DND-41 (cell line): ENCODE results near the gene KCNA3.

ENCODE experiments used
- ATAC-seq: fragments of 200-7000 bp; cut with Tn5 transposase; 3 replicates; pipeline ENCODE4 v1.9.1; 2021; ENCODE audit warnings: low read depth; ENCODE audit not compliant: insufficient read depth
- DNase-seq: peaks from one replicate; pipeline ENCODE4 v3.0.0-alpha.2; 2020
- H2AFZ ChIP-seq: 2 replicates; pipeline ENCODE4 v1.6.0; 2012; ENCODE audit warnings: low read depth, low read length
- H3K27ac ChIP-seq: 2 replicates; pipeline ENCODE4 v1.5.1; 2012; ENCODE audit warnings: low read length, inconsistent platforms
- H3K27me3 ChIP-seq: fragments of 200-600 bp; sonication (generic); 2 replicates; pipeline ENCODE4 v1.6.0; 2012; ENCODE audit warnings: low read length, mild to moderate bottlenecking, inconsistent platforms; ENCODE audit not compliant: insufficient read depth, poor library complexity
- H3K36me3 ChIP-seq: 2 replicates; pipeline ENCODE4 v1.5.1; 2012; ENCODE audit warnings: low read length, inconsistent platforms; ENCODE audit not compliant: insufficient read depth
- H3K4me1 ChIP-seq: 2 replicates; pipeline ENCODE4 v1.5.1; 2012; ENCODE audit warnings: mild to moderate bottlenecking, low read length; ENCODE audit not compliant: insufficient read depth
- H3K4me2 ChIP-seq: 2 replicates; pipeline ENCODE4 v1.6.0; 2012; ENCODE audit warnings: mild to moderate bottlenecking, moderate library complexity, low read length, inconsistent platforms; ENCODE audit not compliant: insufficient read depth
- H3K4me3 ChIP-seq, 2 experiments: fragments of 200-600 bp in 1 of 2; shearing (Covaris generic) in 1 of 2; 2 replicates each; pipeline ENCODE4 v1.5.1; 2012 to 2016; ENCODE audit warnings: inconsistent platforms in 2 of 2, low read length in 2 of 2, mild to moderate bottlenecking in 2 of 2, low read depth in 1 of 2, moderate library complexity in 1 of 2
- H3K79me2 ChIP-seq: 2 replicates; pipeline ENCODE4 v1.6.0; 2012; ENCODE audit warnings: low read length, inconsistent platforms; ENCODE audit not compliant: insufficient read depth
- H3K9ac ChIP-seq: 2 replicates; pipeline ENCODE4 v1.6.0; 2012; ENCODE audit warnings: low read depth, mild to moderate bottlenecking, inconsistent platforms, low read length, moderate library complexity
- H3K9me3 ChIP-seq: 2 replicates; pipeline ENCODE4 v1.5.1; 2012; ENCODE audit warnings: low read length, moderate library complexity, mild to moderate bottlenecking, inconsistent platforms; ENCODE audit not compliant: insufficient read depth, severe bottlenecking
- H4K20me1 ChIP-seq: 2 replicates; pipeline ENCODE4 v1.6.0; 2012; ENCODE audit warnings: low read length; ENCODE audit not compliant: insufficient read depth
- EZH2 ChIP-seq: IDR thresholded peaks from 3 replicates; pipeline ENCODE4 v1.6.1; 2012; ENCODE audit warnings: borderline replicate concordance, low read depth, mild to moderate bottlenecking, moderate library complexity, low read length, inconsistent platforms; ENCODE audit not compliant: severe bottlenecking
- TF ChIP-seq, protein P1 (sequence below): IDR thresholded peaks from 2 replicates; pipeline ENCODE4 v1.5.1; 2012; ENCODE audit warnings: borderline replicate concordance, low read length, moderate library complexity, mild to moderate bottlenecking; ENCODE audit not compliant: poor library complexity, severe bottlenecking; ENCODE audit errors: extremely low read depth

KCNA3 gene

DNA sequence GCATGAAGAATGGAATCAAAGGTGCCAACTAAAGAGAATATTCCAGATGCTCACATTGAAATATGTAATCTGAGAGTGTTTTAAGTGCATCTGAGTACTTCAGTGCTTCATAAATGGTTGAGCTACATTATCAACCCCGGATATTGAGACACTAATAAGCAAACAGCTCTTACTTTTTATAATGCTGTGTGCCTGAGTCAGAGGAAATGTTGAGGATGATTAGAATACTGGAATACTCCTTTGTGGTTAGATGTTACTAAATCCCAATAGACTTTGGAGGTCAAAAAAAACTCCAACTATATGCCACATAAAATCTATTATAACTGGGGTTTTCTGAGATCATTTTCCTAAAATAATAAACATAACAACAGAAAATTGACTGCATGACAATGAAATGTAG, 12.5 kb upstream of the KCNA3 start:
- ATAC-seq (no peak), DNase-seq (no peak)
- no peaks in the 10 kb centered on the region for H3K9me3 ChIP-seq
- no peaks in the 10 kb centered on the region for H3K36me3 ChIP-seq
- no peak overlapping the region for H3K4me3 ChIP-seq
- H4K20me1 ChIP-seq: no peaks in the 10 kb centered on the region
- no peaks in the 10 kb centered on the region for H3K4me1 ChIP-seq
- H2AFZ ChIP-seq: no peak overlapping the region
- no peak overlapping the region for H3K4me2 ChIP-seq
- H3K79me2 ChIP-seq: no peaks in the 10 kb centered on the region
- H3K27me3 ChIP-seq: peaks cover 20% of the 10 kb centered on the region
- no peak overlapping the region for H3K9ac ChIP-seq
- H3K27ac ChIP-seq: no peak overlapping the region
- TF ChIP-seq, protein P1, sequence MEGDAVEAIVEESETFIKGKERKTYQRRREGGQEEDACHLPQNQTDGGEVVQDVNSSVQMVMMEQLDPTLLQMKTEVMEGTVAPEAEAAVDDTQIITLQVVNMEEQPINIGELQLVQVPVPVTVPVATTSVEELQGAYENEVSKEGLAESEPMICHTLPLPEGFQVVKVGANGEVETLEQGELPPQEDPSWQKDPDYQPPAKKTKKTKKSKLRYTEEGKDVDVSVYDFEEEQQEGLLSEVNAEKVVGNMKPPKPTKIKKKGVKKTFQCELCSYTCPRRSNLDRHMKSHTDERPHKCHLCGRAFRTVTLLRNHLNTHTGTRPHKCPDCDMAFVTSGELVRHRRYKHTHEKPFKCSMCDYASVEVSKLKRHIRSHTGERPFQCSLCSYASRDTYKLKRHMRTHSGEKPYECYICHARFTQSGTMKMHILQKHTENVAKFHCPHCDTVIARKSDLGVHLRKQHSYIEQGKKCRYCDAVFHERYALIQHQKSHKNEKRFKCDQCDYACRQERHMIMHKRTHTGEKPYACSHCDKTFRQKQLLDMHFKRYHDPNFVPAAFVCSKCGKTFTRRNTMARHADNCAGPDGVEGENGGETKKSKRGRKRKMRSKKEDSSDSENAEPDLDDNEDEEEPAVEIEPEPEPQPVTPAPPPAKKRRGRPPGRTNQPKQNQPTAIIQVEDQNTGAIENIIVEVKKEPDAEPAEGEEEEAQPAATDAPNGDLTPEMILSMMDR: no peak
- no peak for TF ChIP-seq EZH2

DNA sequence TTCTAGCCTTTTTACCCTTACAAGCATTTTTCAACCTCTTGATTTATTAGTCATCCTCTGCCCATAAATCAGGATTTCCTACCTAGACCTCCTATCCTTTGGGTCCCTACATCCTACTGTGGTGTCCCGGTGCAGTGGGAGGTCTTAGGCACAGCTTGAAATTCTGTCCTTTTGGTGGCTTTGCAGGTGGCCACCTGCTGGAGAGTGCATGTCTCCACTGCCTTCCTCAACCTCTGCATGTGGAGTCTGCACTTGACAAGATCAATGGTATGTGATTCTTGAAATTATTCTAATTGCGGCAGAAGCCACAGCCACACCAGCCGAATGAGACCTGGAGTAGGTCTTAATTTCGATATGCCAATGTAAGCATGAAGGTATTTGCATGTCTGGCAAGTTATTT, 11.4 kb upstream of the KCNA3 start:
- H2AFZ ChIP-seq: no peak overlapping the region
- H3K9ac ChIP-seq: no peak overlapping the region
- DNase-seq: no peak
- no peaks in the 10 kb centered on the region for H3K36me3 ChIP-seq
- no peaks in the 10 kb centered on the region for H4K20me1 ChIP-seq
- no peaks in the 10 kb centered on the region for H3K79me2 ChIP-seq
- no peak overlapping the region for H3K27ac ChIP-seq
- no peak overlapping the region for H3K4me3 ChIP-seq
- no peaks in the 10 kb centered on the region for H3K4me1 ChIP-seq
- no peak overlapping the region for H3K4me2 ChIP-seq
- ATAC-seq: no peak
- TF ChIP-seq EZH2: no peak
- TF ChIP-seq, protein P1: peak; percentile 32
- H3K9me3 ChIP-seq: no peaks in the 10 kb centered on the region
- peaks cover 20% of the 10 kb centered on the region for H3K27me3 ChIP-seq

GRCh38 chr1:110684491-110684890, 9.8 kb upstream of the KCNA3 start:
- Histone ChIP-seq H3K36me3 (no peaks in the 10 kb centered on the region), H3K27ac (no peak overlapping the region), H3K9ac (no peak overlapping the region), H3K79me2 (no peaks in the 10 kb centered on the region), H4K20me1 (no peaks in the 10 kb centered on the region), H3K27me3 (peaks cover 18% of the 10 kb centered on the region), H3K4me2 (no peak overlapping the region), H3K9me3 (no peaks in the 10 kb centered on the region), H3K4me3 (no peak overlapping the region), H2AFZ (no peak overlapping the region), H3K4me1 (no peaks in the 10 kb centered on the region)
- DNase-seq (no peak), ATAC-seq (no peak)
- TF ChIP-seq EZH2: no peak
- TF ChIP-seq, protein P1: no peak

GRCh38 chr1:110682898-110683297, 8.2 kb upstream of the KCNA3 start:
- H3K4me3 ChIP-seq: no peak overlapping the region
- no peaks in the 10 kb centered on the region for H4K20me1 ChIP-seq
- no peak overlapping the region for H3K27ac ChIP-seq
- H3K36me3 ChIP-seq: no peaks in the 10 kb centered on the region
- no peak for ATAC-seq
- H3K79me2 ChIP-seq: no peaks in the 10 kb centered on the region
- peaks cover 9% of the 10 kb centered on the region for H3K27me3 ChIP-seq
- no peak overlapping the region for H3K4me2 ChIP-seq
- no peak for DNase-seq
- TF ChIP-seq, protein P1: no peak
- no peak for TF ChIP-seq EZH2
- H3K9ac ChIP-seq: no peak overlapping the region
- H2AFZ ChIP-seq: no peak overlapping the region
- no peaks in the 10 kb centered on the region for H3K4me1 ChIP-seq
- H3K9me3 ChIP-seq: no peaks in the 10 kb centered on the region
